A549 treated with ZK216348 at 1 μM for 4 hours (cell line): ENCODE results near the gene ELP4. TPM values are rescaled to one million over a fixed set of nuclear protein-coding genes. Genes with fewer than 3 reads are reported as not detected.

Experiments
- total RNA-seq: library from RNA; stranded (reverse); fragments of 200-300 nt; extraction: Qiagen RNA extraction; gene quantifications from 5 replicates; pipeline ENCODE4 v1.2.3, GENCODE V29; 2022; ENCODE audit warnings: low read depth

Gene ELP4
- total RNA-seq: 7.5 to 9.4 TPM (median 8.4 TPM) in 5 replicates

GRCh38 chr11:31509429-31510345 lies at the start of gene ELP4, which contains the start of gene IMMP1L:
Gene ELP4 (plus strand): TSS chr11:31509767. CDS start chr11:31509785, 18 bp downstream.
Gene IMMP1L (minus strand): TSS chr11:31509622. CDS start chr11:31463276, 46,346 bp downstream.

GRCh38 chr11:31810779-31811647 lies 301.4 kb downstream of the ELP4 start, which contains the start of gene PAX6:
Gene PAX6 (minus strand): TSS chr11:31811322. CDS start chr11:31806411, 4,911 bp downstream.

Other genes starting within 250 kb of the ELP4 start
- gene DCDC1, start 140.0 kb upstream of the ELP4 start, total RNA-seq: 0.32 to 0.67 TPM (median 0.59 TPM) in 5 replicates
- gene DNAJC24, start 139.9 kb upstream of the ELP4 start, total RNA-seq: 7.6 to 12.6 TPM (median 10.0 TPM) in 5 replicates
- gene IMMP1L, start 145 bp upstream of the ELP4 start, total RNA-seq: 28.2 to 266 TPM (median 31.6 TPM) in 5 replicates